Measurements from ENCODE around the gene OOEP. TPM values are rescaled to one million over a fixed set of nuclear protein-coding genes. Genes with fewer than 3 reads are reported as not detected.

Gene OOEP
- polyA plus RNA-seq, 4 donors = 0.16 to 0.18 TPM; not detected in 2

DNA sequence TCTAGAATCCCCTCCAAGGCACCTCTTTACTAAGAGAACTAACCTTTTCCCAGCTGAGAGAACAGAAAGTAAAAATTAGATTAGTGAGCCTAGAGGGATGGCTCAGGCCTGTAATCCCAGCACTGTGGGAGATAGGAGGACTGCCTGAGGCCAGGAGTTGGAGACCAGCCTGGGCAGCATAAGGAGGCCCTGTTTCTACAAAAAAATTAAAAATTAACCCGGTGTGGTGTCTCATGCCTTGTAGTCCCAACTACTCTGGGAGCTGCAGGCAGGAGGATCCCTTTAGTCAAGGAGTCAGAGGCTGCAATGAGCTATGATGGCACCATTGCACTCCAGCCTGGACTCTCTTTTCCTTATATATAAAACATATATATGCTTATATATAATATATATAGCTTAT is 5.5 kb upstream of the OOEP start:
- no peak for FAIRE-seq
- WGBS, 3 donors = 44 to 77% (median 68%) methylated on average over 1 of the region's 1 CpG
- no peak for DNase-seq

DNA sequence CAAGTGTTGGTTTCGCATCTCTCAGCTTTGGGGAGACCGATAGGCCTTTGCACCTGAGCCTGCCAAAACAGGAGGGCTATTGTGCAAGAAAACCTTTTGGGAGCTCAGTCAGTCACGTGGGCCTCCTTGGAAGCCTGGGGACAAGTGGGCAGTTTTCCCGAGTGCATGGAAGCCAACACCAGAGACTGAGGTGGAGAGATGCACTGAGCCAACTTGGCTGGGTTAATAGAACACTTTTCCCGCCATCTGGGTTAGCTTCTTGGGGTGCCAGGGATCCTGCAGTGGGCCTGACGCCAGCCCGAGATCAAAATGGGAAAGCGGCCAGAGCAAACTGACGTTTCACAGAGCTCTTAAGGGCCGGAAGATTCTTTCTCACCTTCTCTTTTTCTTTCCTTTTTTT is 2.8 kb upstream of the OOEP start:
- WGBS, 3 donors = 85 to 91% (median 91%) methylated on average over 10 of the region's 10 CpGs
- H3K27ac ChIP-seq (ENCODE audit: low read depth in 1 of 3, low read length in 2 of 3) = no peak overlapping the region
- peaks cover 0 to 22% of the 10 kb centered on the region in 2 donors for H3K9me3 ChIP-seq (ENCODE audit: control insufficient read depth in 2 of 2, insufficient read depth in 1 of 2, low read depth in 1 of 2, low read length in 1 of 2)
- no peak for DNase-seq
- H3K4me1 ChIP-seq (ENCODE audit: control insufficient read depth in 3 of 3, insufficient read depth in 2 of 3, low read depth in 1 of 3, low read length in 2 of 3) = no peaks in the 10 kb centered on the region
- no peaks in the 10 kb centered on the region for H3K27me3 ChIP-seq (ENCODE audit: control insufficient read depth in 3 of 3, insufficient read depth in 3 of 3, low read length in 3 of 3)
- H3K36me3 ChIP-seq (ENCODE audit: control insufficient read depth in 3 of 3, insufficient read depth in 2 of 3, low read depth in 1 of 3, low read length in 3 of 3) = no peaks in the 10 kb centered on the region
- no peak for FAIRE-seq
- H3K4me3 ChIP-seq (ENCODE audit: low read depth in 1 of 3, low read length in 3 of 3) = no peak overlapping the region

More for the DNA sequence above, 5.5 kb upstream of the OOEP start:
- Histone ChIP-seq H3K4me1 (ENCODE audit: control insufficient read depth in 3 of 3, insufficient read depth in 2 of 3, low read depth in 1 of 3, low read length in 2 of 3) (no peaks in the 10 kb centered on the region), H3K36me3 (ENCODE audit: control insufficient read depth in 3 of 3, insufficient read depth in 2 of 3, low read depth in 1 of 3, low read length in 3 of 3) (no peaks in the 10 kb centered on the region), H3K9me3 (ENCODE audit: control insufficient read depth in 2 of 2, insufficient read depth in 1 of 2, low read depth in 1 of 2, low read length in 1 of 2) (peaks cover 0 to 22% of the 10 kb centered on the region in 2 donors), H3K4me3 (ENCODE audit: low read depth in 1 of 3, low read length in 3 of 3) (no peak overlapping the region), H3K27ac (ENCODE audit: low read depth in 1 of 3, low read length in 2 of 3) (no peak overlapping the region), H3K27me3 (ENCODE audit: control insufficient read depth in 3 of 3, insufficient read depth in 3 of 3, low read length in 3 of 3) (no peaks in the 10 kb centered on the region)

DNA sequence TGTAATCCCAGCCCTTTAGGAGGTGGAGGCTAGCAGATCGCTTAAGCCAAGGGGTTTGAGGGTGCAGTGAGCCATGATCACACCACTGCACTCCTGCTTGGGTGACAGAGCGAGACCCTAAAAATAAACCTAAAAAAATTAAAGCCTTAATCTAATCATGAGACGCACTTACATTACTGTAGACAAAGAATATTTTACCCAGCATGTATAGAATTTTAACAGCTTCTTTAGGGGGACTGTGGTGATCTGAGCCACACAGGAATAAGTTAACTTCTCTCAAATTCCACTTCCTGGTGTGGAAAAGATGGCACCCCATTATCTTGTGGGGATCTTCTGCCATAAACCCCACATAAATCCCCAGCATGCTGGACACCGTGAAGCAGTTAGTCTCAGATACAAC is 2.3 kb upstream of the OOEP start:
- H3K27me3 ChIP-seq (ENCODE audit: control insufficient read depth in 3 of 3, insufficient read depth in 3 of 3, low read length in 3 of 3) = no peaks in the 10 kb centered on the region
- 92 to 94% (median 93%) methylated on average over 4 of the region's 4 CpGs for WGBS, 3 donors
- DNase-seq (no peak), FAIRE-seq (no peak)
- H3K4me1 ChIP-seq (ENCODE audit: control insufficient read depth in 3 of 3, insufficient read depth in 2 of 3, low read depth in 1 of 3, low read length in 2 of 3) = no peaks in the 10 kb centered on the region
- H3K27ac ChIP-seq (ENCODE audit: low read depth in 1 of 3, low read length in 2 of 3) = no peak overlapping the region
- no peaks in the 10 kb centered on the region for H3K36me3 ChIP-seq (ENCODE audit: control insufficient read depth in 3 of 3, insufficient read depth in 2 of 3, low read depth in 1 of 3, low read length in 3 of 3)
- H3K4me3 ChIP-seq (ENCODE audit: low read depth in 1 of 3, low read length in 3 of 3) = no peak overlapping the region
- peaks cover 0 to 22% of the 10 kb centered on the region in 2 donors for H3K9me3 ChIP-seq (ENCODE audit: control insufficient read depth in 2 of 2, insufficient read depth in 1 of 2, low read depth in 1 of 2, low read length in 1 of 2)

DNA sequence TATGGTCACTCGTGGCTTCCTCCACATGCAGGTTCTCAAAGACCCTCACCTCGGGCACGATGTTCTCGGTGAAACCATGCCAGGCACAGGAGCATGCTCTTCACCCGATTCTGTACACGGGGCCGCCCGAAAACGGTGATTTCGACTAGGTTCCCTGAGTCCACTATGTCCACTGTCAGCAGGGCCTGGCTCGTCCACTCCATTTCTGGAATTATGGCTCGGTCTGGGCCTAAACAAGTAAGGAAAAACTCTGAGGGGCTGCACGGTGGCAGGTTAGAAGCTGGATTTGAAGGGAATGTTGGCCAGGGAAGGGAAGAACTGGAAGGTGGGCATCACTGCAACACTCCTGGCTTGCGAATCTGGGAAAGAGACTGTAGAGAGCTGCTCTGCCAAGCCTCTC is 540 bp downstream of the OOEP start:
- WGBS, 3 donors = 91 to 94% (median 91%) methylated on average over 14 of the region's 14 CpGs
- no peaks in the 10 kb centered on the region for H3K36me3 ChIP-seq (ENCODE audit: control insufficient read depth in 3 of 3, insufficient read depth in 2 of 3, low read depth in 1 of 3, low read length in 3 of 3)
- no peak overlapping the region for H3K4me3 ChIP-seq (ENCODE audit: low read depth in 1 of 3, low read length in 3 of 3)
- peaks cover 0 to 22% of the 10 kb centered on the region in 2 donors for H3K9me3 ChIP-seq (ENCODE audit: control insufficient read depth in 2 of 2, insufficient read depth in 1 of 2, low read depth in 1 of 2, low read length in 1 of 2)
- H3K27ac ChIP-seq (ENCODE audit: low read depth in 1 of 3, low read length in 2 of 3) = no peak overlapping the region
- no peaks in the 10 kb centered on the region for H3K27me3 ChIP-seq (ENCODE audit: control insufficient read depth in 3 of 3, insufficient read depth in 3 of 3, low read length in 3 of 3)
- H3K4me1 ChIP-seq (ENCODE audit: control insufficient read depth in 3 of 3, insufficient read depth in 2 of 3, low read depth in 1 of 3, low read length in 2 of 3) = no peaks in the 10 kb centered on the region
- FAIRE-seq (no peak), DNase-seq (no peak)

DNA sequence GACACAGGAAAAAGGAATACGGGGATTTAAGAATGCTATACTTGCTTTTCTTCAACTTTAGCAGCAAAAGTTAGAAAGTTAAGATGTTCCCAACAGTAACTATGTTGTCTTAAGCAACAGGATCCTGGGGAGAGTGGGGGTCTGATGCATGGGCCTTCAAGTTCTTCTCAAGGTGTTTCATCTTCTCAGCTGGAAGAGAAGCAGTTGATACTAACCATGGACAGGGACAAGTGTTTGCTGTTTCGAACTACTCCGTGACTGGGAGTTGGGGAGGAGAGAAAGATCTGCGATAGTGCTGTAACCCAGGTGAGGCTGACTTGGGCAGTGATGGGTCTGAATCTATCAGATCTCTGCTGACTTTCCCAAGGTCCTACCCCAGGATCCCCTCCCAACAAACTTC is 1.0 kb downstream of the OOEP start:
- no peak for DNase-seq
- Histone ChIP-seq H3K9me3 (ENCODE audit: control insufficient read depth in 2 of 2, insufficient read depth in 1 of 2, low read depth in 1 of 2, low read length in 1 of 2) (peaks cover 0 to 22% of the 10 kb centered on the region in 2 donors), H3K27me3 (ENCODE audit: control insufficient read depth in 3 of 3, insufficient read depth in 3 of 3, low read length in 3 of 3) (no peaks in the 10 kb centered on the region), H3K4me3 (ENCODE audit: low read depth in 1 of 3, low read length in 3 of 3) (no peak overlapping the region), H3K36me3 (ENCODE audit: control insufficient read depth in 3 of 3, insufficient read depth in 2 of 3, low read depth in 1 of 3, low read length in 3 of 3) (no peaks in the 10 kb centered on the region), H3K27ac (ENCODE audit: low read depth in 1 of 3, low read length in 2 of 3) (no peak overlapping the region), H3K4me1 (ENCODE audit: control insufficient read depth in 3 of 3, insufficient read depth in 2 of 3, low read depth in 1 of 3, low read length in 2 of 3) (no peaks in the 10 kb centered on the region)
- no peak for FAIRE-seq
- WGBS, 3 donors = 84 to 92% (median 85%) methylated on average over 4 of the region's 4 CpGs

DNA sequence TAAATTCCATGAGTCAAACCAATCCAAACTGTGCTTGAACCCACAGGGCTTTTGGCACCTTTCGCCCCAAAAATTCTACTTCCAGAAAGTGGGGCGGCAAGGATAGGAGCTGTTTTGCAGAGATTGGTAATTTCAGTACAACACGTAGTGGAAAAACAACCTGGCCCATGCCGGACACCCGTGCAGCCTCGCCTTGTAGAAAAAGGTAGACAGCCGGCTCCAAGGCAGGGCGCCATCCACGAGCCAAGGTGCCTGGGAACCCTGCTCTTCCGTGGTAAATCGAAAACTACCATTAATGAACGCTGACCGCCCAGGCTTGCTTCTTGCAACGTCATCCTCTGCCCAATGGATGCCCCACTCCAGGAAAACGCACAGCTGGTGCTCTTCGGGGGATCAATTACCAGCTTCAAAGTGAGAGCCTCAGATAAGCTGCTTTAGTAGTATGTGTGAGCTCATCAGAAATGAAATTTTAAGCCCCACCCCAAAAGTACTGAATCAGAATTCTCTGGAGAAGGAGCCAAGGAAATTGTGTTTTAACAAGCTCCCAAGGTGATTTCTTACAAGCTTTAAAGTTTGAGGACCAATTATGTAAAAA is 1.8 kb downstream of the OOEP start:
- DNase-seq (no peak), FAIRE-seq (no peak)
- WGBS, 3 donors = 67 to 73% (median 71%) methylated on average over 16 of the region's 16 CpGs
- Histone ChIP-seq H3K4me3 (ENCODE audit: low read depth in 1 of 3, low read length in 3 of 3) (no peak overlapping the region), H3K9me3 (ENCODE audit: control insufficient read depth in 2 of 2, insufficient read depth in 1 of 2, low read depth in 1 of 2, low read length in 1 of 2) (peaks cover 0 to 27% of the 10 kb centered on the region in 2 donors), H3K36me3 (ENCODE audit: control insufficient read depth in 3 of 3, insufficient read depth in 2 of 3, low read depth in 1 of 3, low read length in 3 of 3) (no peaks in the 10 kb centered on the region), H3K4me1 (ENCODE audit: control insufficient read depth in 3 of 3, insufficient read depth in 2 of 3, low read depth in 1 of 3, low read length in 2 of 3) (no peaks in the 10 kb centered on the region), H3K27ac (ENCODE audit: low read depth in 1 of 3, low read length in 2 of 3) (no peak overlapping the region), H3K27me3 (ENCODE audit: control insufficient read depth in 3 of 3, insufficient read depth in 3 of 3, low read length in 3 of 3) (no peaks in the 10 kb centered on the region)

DNA sequence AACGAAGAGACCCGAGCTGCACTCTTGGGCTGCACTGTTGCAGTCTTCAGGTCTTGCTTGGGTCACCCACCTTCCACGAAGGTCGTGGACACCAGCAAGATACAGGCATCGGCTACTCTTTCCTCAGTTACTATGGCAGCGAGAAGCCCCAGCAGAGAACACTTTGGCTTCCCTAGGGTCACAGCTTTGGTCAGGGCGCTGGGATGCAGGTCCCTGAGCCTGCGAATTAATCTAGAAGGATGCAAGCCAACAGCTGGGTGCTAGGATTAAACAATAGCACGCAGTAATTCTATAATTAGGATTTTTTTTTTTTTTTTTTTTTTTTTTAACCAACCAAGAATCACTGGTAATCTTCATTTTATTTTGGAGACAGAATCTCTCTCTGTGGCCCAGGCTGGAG is 5.1 kb downstream of the OOEP start:
- no peak overlapping the region for H3K4me3 ChIP-seq (ENCODE audit: low read depth in 1 of 3, low read length in 3 of 3)
- H3K27me3 ChIP-seq (ENCODE audit: control insufficient read depth in 3 of 3, insufficient read depth in 3 of 3, low read length in 3 of 3) = no peaks in the 10 kb centered on the region
- WGBS, 3 donors = 92 to 93% (median 92%) methylated on average over 9 of the region's 9 CpGs
- DNase-seq (no peak), FAIRE-seq (no peak)
- no peaks in the 10 kb centered on the region for H3K4me1 ChIP-seq (ENCODE audit: control insufficient read depth in 3 of 3, insufficient read depth in 2 of 3, low read depth in 1 of 3, low read length in 2 of 3)
- H3K36me3 ChIP-seq (ENCODE audit: control insufficient read depth in 3 of 3, insufficient read depth in 2 of 3, low read depth in 1 of 3, low read length in 3 of 3) = no peaks in the 10 kb centered on the region
- H3K27ac ChIP-seq (ENCODE audit: low read depth in 1 of 3, low read length in 2 of 3) = no peak overlapping the region
- H3K9me3 ChIP-seq (ENCODE audit: control insufficient read depth in 2 of 2, insufficient read depth in 1 of 2, low read depth in 1 of 2, low read length in 1 of 2) = peaks cover 0 to 9% of the 10 kb centered on the region in 2 donors

DNA sequence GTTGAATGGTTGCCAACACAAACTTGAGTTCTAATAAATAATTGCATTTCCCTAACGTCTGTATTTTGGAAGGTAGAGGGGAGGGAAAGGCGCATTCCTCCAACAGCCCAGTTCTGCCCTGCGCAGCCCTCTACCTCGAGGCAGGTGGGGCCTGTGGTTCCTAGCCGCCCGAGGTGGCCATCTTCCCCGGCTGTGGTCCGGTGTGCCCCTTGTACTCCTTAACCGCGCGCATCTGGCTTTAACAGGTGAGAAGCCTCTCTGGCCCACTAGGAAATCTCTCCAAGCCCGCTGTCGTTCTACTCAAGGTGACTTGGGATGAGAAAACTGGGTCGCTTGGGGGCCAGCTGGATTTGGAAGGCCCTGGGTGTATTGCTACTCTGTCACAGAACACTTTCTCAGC is 5.6 kb downstream of the OOEP start:
- no peak overlapping the region for H3K27ac ChIP-seq (ENCODE audit: low read depth in 1 of 3, low read length in 2 of 3)
- FAIRE-seq (no peak), DNase-seq (no peak)
- H3K27me3 ChIP-seq (ENCODE audit: control insufficient read depth in 3 of 3, insufficient read depth in 3 of 3, low read length in 3 of 3) = no peaks in the 10 kb centered on the region
- no peaks in the 10 kb centered on the region for H3K4me1 ChIP-seq (ENCODE audit: control insufficient read depth in 3 of 3, insufficient read depth in 2 of 3, low read depth in 1 of 3, low read length in 2 of 3)
- H3K9me3 ChIP-seq (ENCODE audit: control insufficient read depth in 2 of 2, insufficient read depth in 1 of 2, low read depth in 1 of 2, low read length in 1 of 2) = peaks cover 0 to 9% of the 10 kb centered on the region in 2 donors
- 88 to 91% (median 90%) methylated on average over 14 of the region's 14 CpGs for WGBS, 3 donors
- H3K4me3 ChIP-seq (ENCODE audit: low read depth in 1 of 3, low read length in 3 of 3) = no peak overlapping the region
- H3K36me3 ChIP-seq (ENCODE audit: control insufficient read depth in 3 of 3, insufficient read depth in 2 of 3, low read depth in 1 of 3, low read length in 3 of 3) = no peaks in the 10 kb centered on the region

DNA sequence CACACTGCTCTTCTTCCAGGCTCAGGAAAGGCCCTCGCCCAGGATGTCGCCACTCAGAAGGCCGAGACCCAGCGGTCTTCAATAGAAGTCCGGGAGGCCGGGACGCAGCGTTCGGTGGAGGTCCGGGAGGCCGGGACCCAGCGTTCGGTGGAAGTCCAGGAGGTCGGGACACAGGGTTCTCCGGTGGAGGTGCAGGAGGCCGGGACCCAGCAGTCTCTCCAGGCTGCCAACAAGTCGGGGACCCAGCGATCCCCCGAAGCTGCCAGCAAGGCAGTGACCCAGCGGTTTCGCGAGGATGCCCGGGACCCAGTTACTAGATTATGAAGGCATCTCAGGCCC is 6.2 kb downstream of the OOEP start:
- no peak for FAIRE-seq
- H3K27ac ChIP-seq (ENCODE audit: low read depth in 1 of 3, low read length in 2 of 3) = no peak overlapping the region
- no peak for DNase-seq
- H3K9me3 ChIP-seq (ENCODE audit: control insufficient read depth in 2 of 2, insufficient read depth in 1 of 2, low read depth in 1 of 2, low read length in 1 of 2) = peaks cover 0 to 9% of the 10 kb centered on the region in 2 donors
- H3K36me3 ChIP-seq (ENCODE audit: control insufficient read depth in 3 of 3, insufficient read depth in 2 of 3, low read depth in 1 of 3, low read length in 3 of 3) = no peaks in the 10 kb centered on the region
- no peaks in the 10 kb centered on the region for H3K4me1 ChIP-seq (ENCODE audit: control insufficient read depth in 3 of 3, insufficient read depth in 2 of 3, low read depth in 1 of 3, low read length in 2 of 3)
- 93 to 96% (median 96%) methylated on average over 23 of the region's 23 CpGs for WGBS, 3 donors
- no peaks in the 10 kb centered on the region for H3K27me3 ChIP-seq (ENCODE audit: control insufficient read depth in 3 of 3, insufficient read depth in 3 of 3, low read length in 3 of 3)
- H3K4me3 ChIP-seq (ENCODE audit: low read depth in 1 of 3, low read length in 3 of 3) = no peak overlapping the region
